ENCODE results near the gene TBCC. TPM values are rescaled to one million over a fixed set of nuclear protein-coding genes. Genes with fewer than 3 reads are reported as not detected.

The TBCC gene
- total and polyA plus RNA-seq, 10 of the 15 experiments (the other 5 are each of a cell fraction or from before 2014, with no cell fraction given) = 2.5 to 41.9 (median 20.3) TPM

GRCh38 chr6:42715871-42716270 is 30.0 kb downstream of the TBCC start (continued):
- TF ChIP-seq ZBTB33 (IDR thresholded peaks at IDR 0.05) (no peak), HDAC6 (IDR thresholded peaks at IDR 0.05; ENCODE audit: unreplicated experiment) (no peak), IKZF2 (IDR thresholded peaks at IDR 0.05) (no peak), ATF3 (IDR thresholded peaks at IDR 0.05; ENCODE audit: borderline replicate concordance, extremely low read depth, low read depth, low read length) (no peak)

- RAD21 ChIA-PET (ENCODE audit: unreplicated experiment) = interaction anchor here (1.0 to 1.5 kb wide), 2 partner anchors 53 to 166 kb away, joined by 3 read pairs; no protein-coding TSS in a partner anchor
- TF ChIP-seq TCF3 (IDR thresholded peaks at IDR 0.05; ENCODE audit: borderline replicate concordance, insufficient read depth, low read depth, low read length) (no peak), SPI1 (IDR thresholded peaks at IDR 0.05; ENCODE audit: borderline replicate concordance, insufficient read depth, low read depth, low read length) (no peak), SMARCA5 (IDR thresholded peaks at IDR 0.05) (no peak), CREM (IDR thresholded peaks at IDR 0.05; ENCODE audit: low read depth) (no peak), RFX5 (IDR thresholded peaks at IDR 0.05; ENCODE audit: low read depth, low read length) (no peak), HDAC2 (IDR thresholded peaks at IDR 0.05) (no peak), GATAD2B (conservative IDR thresholded peaks at IDR 0.05; ENCODE audit: low read depth) (no peak)
- Histone ChIP-seq H3K27ac (ENCODE audit: control insufficient read depth, insufficient read depth) (no peak overlapping the region), H3K27me3 (replicated peaks in 1 of 2; ENCODE audit: control insufficient read depth in 2 of 2, insufficient read depth in 2 of 2, low read length in 1 of 2) (no peaks in the 10 kb centered on the region; a peak in 1 of 4 replicates), H3K9ac (ENCODE audit: control insufficient read depth, insufficient read depth, low read length) (no peak overlapping the region), H3K4me3 (no peak overlapping the region), H3K36me3 (ENCODE audit: control insufficient read depth in 2 of 2, insufficient read depth in 2 of 2, low read length in 1 of 2) (no peaks in the 10 kb centered on the region), H2AFZ (ENCODE audit: control insufficient read depth, low read depth, low read length) (no peak overlapping the region), H3K79me2 (ENCODE audit: control insufficient read depth, insufficient read depth, low read length) (no peaks in the 10 kb centered on the region), H3K9me3 (replicated peaks; ENCODE audit: control insufficient read depth, insufficient read depth, low read length) (peaks cover 4% of the 10 kb centered on the region; the same call in 1 of the 3 replicates), H4K20me1 (ENCODE audit: control insufficient read depth, insufficient read depth) (no peaks in the 10 kb centered on the region), H3K4me2 (ENCODE audit: control insufficient read depth, insufficient read depth) (no peak overlapping the region), H3K4me1 (ENCODE audit: control insufficient read depth, insufficient read depth, low read length) (peaks cover 4% of the 10 kb centered on the region; the same call in 1 of the 2 replicates)
- POLR2A ChIA-PET = interaction anchor here (0.6 kb wide), 1 partner anchor 11 kb away, joined by 3 read pairs; no protein-coding TSS in a partner anchor
- SMC1A ChIA-PET (ENCODE audit: uncharacterized antibody, unreplicated experiment) = interaction anchor here (0.6 to 1.8 kb wide), 5 partner anchors 9 to 252 kb away, joined by 3 to 9 read pairs (median 3); no protein-coding TSS in a partner anchor
- no peak for DNase-seq (ENCODE audit: low read depth, low spot score)
- intact Hi-C loops (cut with micrococcal nuclease; ENCODE audit: unreplicated experiment) = no loop called here
- ATAC-seq = 0 out of 3 replicates have a peak, but pooled peaks have one; percentile 26
- no TSS peak for BruUV-seq (replicated peaks)
- CTCF ChIA-PET = interaction anchor here (0.9 to 1.6 kb wide), 4 partner anchors 10 to 51 kb away, joined by 3 to 11 read pairs (median 3); no protein-coding TSS in a partner anchor
- in situ Hi-C loops (cut with MboI) = no loop called here
- FAIRE-seq = no peak
- 63% methylated on average over 4 of the region's 4 CpGs for WGBS (ENCODE audit: insufficient coverage, insufficient replicate concordance, low lambda C conversion rate, missing lambda C conversion rate)
Measured at GRCh38 chr6:42714098-42714761, 31.7 kb downstream of the TBCC start.
